Activated B cell treated with CpG ODN at 0.5 μM for 24 hours (primary cell): ENCODE results near the gene SH3BP5L. TPM values are rescaled to one million over a fixed set of nuclear protein-coding genes. Genes with fewer than 3 reads are reported as not detected.

ENCODE experiments used
- ATAC-seq: fragments of 200-7000 bp; cut with Tn5 transposase; one replicate; pipeline ENCODE4 v1.10.0; 2021; ENCODE audit warnings: low read depth, mild to moderate bottlenecking, moderate library complexity
- CTCF ChIA-PET: fragments of 350-600 bp; sonication (Branson Sonifier 250); formaldehyde crosslinking; loops from one replicate; lab custom pipeline; 2021; ENCODE audit warnings: antibody characterized with exemption; lab: Charles Lee
- POLR2A ChIA-PET: fragments of 350-600 bp; sonication (Branson Sonifier 250); formaldehyde crosslinking; loops from one replicate; lab custom pipeline; 2021; ENCODE audit warnings: antibody characterized with exemption; lab: Charles Lee
- DNase-seq: peaks from one replicate; pipeline ENCODE4 v3.0.0; 2022
- H3K27ac Mint-ChIP-seq: one replicate; pipeline ENCODE4 v1.8.0; 2020; ENCODE audit warnings: mixed read lengths
- H3K27me3 Mint-ChIP-seq: one replicate; pipeline ENCODE4 v1.8.0; 2021; ENCODE audit warnings: mixed read lengths
- H3K36me3 Mint-ChIP-seq: one replicate; pipeline ENCODE4 v1.8.0; 2021; ENCODE audit warnings: low read depth, mixed read lengths
- H3K4me1 Mint-ChIP-seq: one replicate; pipeline ENCODE4 v1.8.0; 2021; ENCODE audit warnings: mixed read lengths
- H3K4me3 Mint-ChIP-seq: one replicate; pipeline ENCODE4 v1.8.0; 2020; ENCODE audit warnings: mild to moderate bottlenecking, mixed read lengths
- H3K9me3 Mint-ChIP-seq: one replicate; pipeline ENCODE4 v1.8.0; 2020; ENCODE audit warnings: mixed read lengths
- CTCF ChIP-seq: fragments of 200-600 bp; IDR thresholded peaks from one replicate; pipeline ENCODE4 v1.8.0; 2022; ENCODE audit warnings: antibody characterized with exemption, mild to moderate bottlenecking
- intact Hi-C: fragments of 100-400 bp; cut with micrococcal nuclease; formaldehyde crosslinking; loops from one replicate; pipeline ENCODE4 v1.15.1; 2024
- total RNA-seq: library from RNA; stranded (reverse); gene quantifications from 2 replicates; pipeline ENCODE4 v1.2.3, GENCODE V29; 2022

The SH3BP5L gene
- total RNA-seq, 1 donor from 2014 or later: 27.3 TPM

GRCh38 chr1:248848602-248849001 is 22.9 kb upstream of the SH3BP5L start:
- no peak for ATAC-seq
- no peak for DNase-seq
- Mint-ChIP-seq H3K27me3 (no peaks in the 10 kb centered on the region), H3K4me3 (no peak overlapping the region), H3K9me3 (no peaks in the 10 kb centered on the region), H3K36me3 (peaks cover 59% of the 10 kb centered on the region), H3K4me1 (peaks cover 2% of the 10 kb centered on the region), H3K27ac (no peak overlapping the region)
- intact Hi-C loops: no loop called here
- TF ChIP-seq CTCF: no peak
- ChIA-PET CTCF (no interaction called here), POLR2A (no interaction called here)

- ChIA-PET CTCF (no interaction called here), POLR2A (no interaction called here)
- DNase-seq (no peak), ATAC-seq (no peak)
- intact Hi-C loops: no loop called here
- no peaks in the 10 kb centered on the region for H3K9me3 Mint-ChIP-seq
- no peak for TF ChIP-seq CTCF
- H3K27ac Mint-ChIP-seq: no peak overlapping the region
- H3K4me3 Mint-ChIP-seq: no peak overlapping the region
- peaks cover 3% of the 10 kb centered on the region for H3K4me1 Mint-ChIP-seq
- peaks cover 59% of the 10 kb centered on the region for H3K36me3 Mint-ChIP-seq
- no peaks in the 10 kb centered on the region for H3K27me3 Mint-ChIP-seq
Observed at GRCh38 chr1:248847956-248848561, 22.3 kb upstream of the SH3BP5L start.

GRCh38 chr1:248847181-248847955 is 21.7 kb upstream of the SH3BP5L start:
- H3K4me3 Mint-ChIP-seq: no peak overlapping the region
- ChIA-PET CTCF (no interaction called here), POLR2A (interaction anchor here (1.1 kb wide), 1 partner anchor 8 kb away, joined by 3 read pairs; no protein-coding TSS in a partner anchor)
- TF ChIP-seq CTCF: no peak
- no peaks in the 10 kb centered on the region for H3K9me3 Mint-ChIP-seq
- ATAC-seq: no peak
- peaks cover 60% of the 10 kb centered on the region for H3K36me3 Mint-ChIP-seq
- no peaks in the 10 kb centered on the region for H3K27me3 Mint-ChIP-seq
- H3K27ac Mint-ChIP-seq: no peak overlapping the region
- intact Hi-C loops: no loop called here
- peaks cover 9% of the 10 kb centered on the region for H3K4me1 Mint-ChIP-seq
- no peak for DNase-seq

- DNase-seq (no peak), ATAC-seq (no peak)
- no peaks in the 10 kb centered on the region for H3K9me3 Mint-ChIP-seq
- no peak for TF ChIP-seq CTCF
- H3K27ac Mint-ChIP-seq: no peak overlapping the region
- peaks cover 56% of the 10 kb centered on the region for H3K36me3 Mint-ChIP-seq
- intact Hi-C loops: no loop called here
- no peaks in the 10 kb centered on the region for H3K27me3 Mint-ChIP-seq
- ChIA-PET CTCF (no interaction called here), POLR2A (interaction anchor here (1.1 to 1.6 kb wide), 2 partner anchors 12 to 14 kb away, joined by 3 to 4 read pairs; no protein-coding TSS in a partner anchor)
- H3K4me3 Mint-ChIP-seq: no peak overlapping the region
- H3K4me1 Mint-ChIP-seq: peaks cover 37% of the 10 kb centered on the region
Observed at GRCh38 chr1:248844526-248844925, 18.8 kb upstream of the SH3BP5L start.

- CTCF ChIA-PET: no interaction called here
- Mint-ChIP-seq H3K4me1 (peaks cover 44% of the 10 kb centered on the region), H3K27me3 (no peaks in the 10 kb centered on the region), H3K27ac (no peak overlapping the region), H3K9me3 (no peaks in the 10 kb centered on the region), H3K36me3 (peaks cover 53% of the 10 kb centered on the region), H3K4me3 (no peak overlapping the region)
- TF ChIP-seq CTCF: no peak
- POLR2A ChIA-PET: interaction anchor here (1.1 to 2.7 kb wide), 2 partner anchors 13 to 15 kb away, joined by 4 to 19 read pairs; partner anchors contain the start of gene ZNF692
- no peak for DNase-seq
- intact Hi-C loops: no loop called here
- no peak for ATAC-seq
Observed at GRCh38 chr1:248843687-248844086, 18.0 kb upstream of the SH3BP5L start.
